IMR-90 (cell line): ENCODE measurements around the gene B4GALT5. TPM values are rescaled to one million over a fixed set of nuclear protein-coding genes. Genes with fewer than 3 reads are reported as not detected.

ENCODE experiments used
- ATAC-seq: fragments of 200-7000 bp; cut with Tn5 transposase; 2 replicates; pipeline ENCODE4 v1.9.1; 2020; ENCODE audit warnings: low read depth, mild to moderate bottlenecking, moderate library complexity
- BruUV-seq: library from RNA; stranded (reverse); fragments of 400-500 nt; replicated peaks from 2 replicates; lab custom pipeline; 2021; lab: Mats Ljungman, UMichigan
- CTCF ChIA-PET: fragments of 300-600 bp; formaldehyde crosslinking; extraction: SDS; loops from one replicate; lab custom pipeline; 2021; ENCODE audit warnings: antibody characterized with exemption; lab: Yijun Ruan, JAX
- POLR2A ChIA-PET: fragments of 300-600 bp; sonication (Branson Sonifier 250); formaldehyde crosslinking; loops from one replicate; lab custom pipeline; 2022; ENCODE audit warnings: antibody characterized with exemption; ENCODE audit not compliant: unreplicated experiment; lab: Charles Lee
- DNase-seq: peaks from one replicate; pipeline ENCODE4 v3.0.0; 2013
- H2AFZ ChIP-seq: replicated peaks from 2 replicates; pipeline ENCODE3; 2013; ENCODE audit warnings: low read length, mild to moderate bottlenecking; ENCODE audit not compliant: poor library complexity
- H2AK5ac ChIP-seq: 2 replicates; pipeline ENCODE4 v1.6.1; 2013; ENCODE audit warnings: low read depth, low read length, inconsistent platforms
- H2AK9ac ChIP-seq: replicated peaks from 2 replicates; pipeline ENCODE3; 2013; ENCODE audit warnings: mild to moderate bottlenecking, low read depth, low read length, moderate library complexity; ENCODE audit not compliant: poor library complexity
- H2BK120ac ChIP-seq: 2 replicates; pipeline ENCODE4 v1.6.1; 2013; ENCODE audit warnings: low read depth, low read length, inconsistent platforms
- H2BK15ac ChIP-seq: 3 replicates; pipeline ENCODE4 v1.6.1; 2013; ENCODE audit warnings: low read depth, low read length, inconsistent platforms
- H2BK20ac ChIP-seq: 2 replicates; pipeline ENCODE4 v1.6.1; 2013; ENCODE audit warnings: low read depth, mild to moderate bottlenecking, inconsistent platforms, low read length, moderate library complexity
- H2BK5ac ChIP-seq: 2 replicates; pipeline ENCODE4 v1.6.1; 2013; ENCODE audit warnings: mild to moderate bottlenecking, low read depth, low read length, inconsistent platforms; ENCODE audit not compliant: poor library complexity, severe bottlenecking
- H3K14ac ChIP-seq: replicated peaks from 2 replicates; pipeline ENCODE4 v1.6.1; 2013; ENCODE audit warnings: low read depth, low read length, inconsistent platforms
- H3K18ac ChIP-seq: 2 replicates; pipeline ENCODE4 v1.6.1; 2013; ENCODE audit warnings: low read depth, low read length, control low read depth
- H3K23ac ChIP-seq: 2 replicates; pipeline ENCODE4 v1.6.1; 2013; ENCODE audit warnings: low read depth, low read length, inconsistent platforms
- H3K27ac ChIP-seq: 2 replicates; pipeline ENCODE4 v1.5.1; 2013; ENCODE audit warnings: mild to moderate bottlenecking, control low read depth, low read length; ENCODE audit not compliant: insufficient read depth
- H3K27me3 ChIP-seq: 2 replicates; pipeline ENCODE4 v1.6.1; 2013; ENCODE audit warnings: low read length; ENCODE audit not compliant: control insufficient read depth, insufficient read depth
- H3K36me3 ChIP-seq: 2 replicates; pipeline ENCODE4 v1.6.1; 2013; ENCODE audit warnings: low read length, mixed read lengths; ENCODE audit not compliant: control insufficient read depth, insufficient read depth
- H3K4ac ChIP-seq: 2 replicates; pipeline ENCODE4 v1.6.1; 2013; ENCODE audit warnings: low read depth, low read length, inconsistent platforms
- H3K4me1 ChIP-seq: 2 replicates; pipeline ENCODE4 v1.6.1; 2013; ENCODE audit warnings: low read length, mixed read lengths; ENCODE audit not compliant: control insufficient read depth, insufficient read depth
- H3K4me2 ChIP-seq: 2 replicates; pipeline ENCODE4 v1.6.1; 2013; ENCODE audit warnings: low read depth, mild to moderate bottlenecking, control low read depth, low read length, moderate library complexity
- H3K4me3 ChIP-seq: 2 replicates; pipeline ENCODE4 v1.5.1; 2013; ENCODE audit warnings: low read depth, mild to moderate bottlenecking, control low read depth, low read length, moderate library complexity; ENCODE audit not compliant: insufficient read depth
- H3K56ac ChIP-seq: 2 replicates; pipeline ENCODE4 v1.6.1; 2013; ENCODE audit warnings: low read length, inconsistent platforms; ENCODE audit not compliant: insufficient read depth; ENCODE audit errors: extremely low read depth
- H3K79me1 ChIP-seq, 2 experiments: 2 replicates each; pipeline ENCODE4 v1.6.1; 2013; ENCODE audit warnings: low read length in 2 of 2, inconsistent platforms in 1 of 2, low read depth in 1 of 2
- H3K9ac ChIP-seq: 2 replicates; pipeline ENCODE4 v1.6.1; 2013; ENCODE audit warnings: low read depth, low read length, control low read depth
- H3K9me1 ChIP-seq: 2 replicates; pipeline ENCODE4 v1.6.1; 2013; ENCODE audit warnings: low read length, inconsistent platforms; ENCODE audit not compliant: insufficient read depth
- H3K9me3 ChIP-seq: 2 replicates; pipeline ENCODE4 v1.6.1; 2013; ENCODE audit warnings: low read length; ENCODE audit not compliant: control insufficient read depth, insufficient read depth
- H4K20me1 ChIP-seq: 2 replicates; pipeline ENCODE4 v1.6.1; 2013; ENCODE audit warnings: low read length, inconsistent platforms; ENCODE audit not compliant: insufficient read depth
- H4K5ac ChIP-seq: 2 replicates; pipeline ENCODE4 v1.6.1; 2013; ENCODE audit warnings: mild to moderate bottlenecking, low read depth, low read length, control low read depth
- H4K8ac ChIP-seq, 2 experiments: 2 replicates each; pipeline ENCODE4 v1.6.1; 2013; ENCODE audit warnings: low read depth in 2 of 2, low read length in 2 of 2, control low read depth in 1 of 2, inconsistent platforms in 1 of 2
- H4K91ac ChIP-seq: 2 replicates; pipeline ENCODE4 v1.6.1; 2013; ENCODE audit warnings: low read depth, low read length, inconsistent platforms; ENCODE audit not compliant: insufficient read depth
- BHLHE40 ChIP-seq: fragments of 150-350 bp; IDR thresholded peaks from 2 replicates; pipeline ENCODE4 v1.6.1; 2016; ENCODE audit warnings: mild to moderate bottlenecking, low read depth, low read length
- CEBPB ChIP-seq: IDR thresholded peaks from 2 replicates; pipeline ENCODE4 v1.6.1; 2012; ENCODE audit warnings: low read depth, low read length, improper control_type of control experiment
- MXI1 ChIP-seq: IDR thresholded peaks from 2 replicates; pipeline ENCODE4 v1.6.1; 2012; ENCODE audit warnings: low read depth, mild to moderate bottlenecking, low read length, moderate library complexity, borderline replicate concordance
- WGBS, 2 experiments: methylation state at CpG; one replicate each; pipeline versions ENCODE4 v1.1.5 to v1.1.7; 2013; ENCODE audit warnings: missing lambda C conversion rate in 2 of 2; ENCODE audit not compliant: insufficient read length in 1 of 2; ENCODE audit errors: extremely low coverage in 2 of 2; 5-methylcytosine and 5-hydroxymethylcytosine counted together
- dilution Hi-C: fragments of 300-500 bp; cut with HindIII; formaldehyde crosslinking; loops from one replicate; pipeline ENCODE4 v1.14.3; 2018; ENCODE audit warnings: low sequenced_read_pairs; ENCODE audit not compliant: unreplicated experiment
- in situ Hi-C: fragments of 300-500 bp; cut with MboI; formaldehyde crosslinking; loops from 3 replicates; pipeline ENCODE4 v1.14.3; 2019; ENCODE audit warnings: low sequenced_read_pairs, inconsistent platforms, mixed read lengths
- intact Hi-C: fragments of 100-400 bp; cut with micrococcal nuclease; formaldehyde crosslinking; loops from 2 replicates; pipeline ENCODE4 v1.10.0; 2022
- polyA plus RNA-seq, 3 experiments: library from polyadenylated mRNA; depleted of rRNA; stranded (reverse); fragments of >200 nt; gene quantifications; 2 replicates each; pipeline ENCODE4 v1.2.3, GENCODE V29; 2012; ENCODE audit warnings: low replicate concordance in 1 of 3
- total RNA-seq: library from RNA; depleted of rRNA; stranded (reverse); fragments of >200 nt; gene quantifications from 2 replicates; pipeline ENCODE4 v1.2.3, GENCODE V29; 2012

Gene B4GALT5
- total and polyA plus RNA-seq, 2 of the 4 experiments (the other 2 are of a cell fraction): 11.3 to 20.4 TPM

GRCh38 chr20:49729780-49730179, 16.1 kb upstream of the B4GALT5 start:
- Histone ChIP-seq H3K18ac (no peak overlapping the region), H2BK15ac (no peak overlapping the region), H3K36me3 (no peaks in the 10 kb centered on the region), H3K4me3 (no peak overlapping the region), H3K4me1 (peaks cover 2% of the 10 kb centered on the region; the same call in 1 of the 2 replicates), H4K8ac (no peak overlapping the region), H3K56ac (no peak overlapping the region), H3K27ac (no peak overlapping the region), H3K4ac (no peak overlapping the region), H2BK120ac (no peak overlapping the region), H2AK5ac (no peak overlapping the region), H3K27me3 (no peaks in the 10 kb centered on the region; the same call in 1 of the 2 replicates), H2AK9ac (no peak overlapping the region), H4K91ac (no peak overlapping the region), H3K23ac (no peak overlapping the region), H3K9ac (no peak overlapping the region), H4K5ac (no peak overlapping the region), H4K20me1 (no peaks in the 10 kb centered on the region), H2BK20ac (no peak overlapping the region), H2BK5ac (no peak overlapping the region), H3K9me3 (peaks cover 3% of the 10 kb centered on the region; the same call in 1 of the 2 replicates), H3K9me1 (no peaks in the 10 kb centered on the region), H3K79me1 (no peaks in the 10 kb centered on the region), H3K14ac (no peak overlapping the region), H2AFZ (no peak overlapping the region), H3K4me2 (no peak overlapping the region)
- peak; percentile 69 for DNase-seq
- ChIA-PET POLR2A (no interaction called here), CTCF (no interaction called here)
- no CpG with 5 or more reads among the region's 3 CpGs for WGBS, 2 experiments
- ATAC-seq: peak; percentile 84
- in situ Hi-C loops (no loop called here), dilution Hi-C loops (no loop called here), intact Hi-C loops (no loop called here)
- no TSS peak for BruUV-seq
- TF ChIP-seq CEBPB: peak; percentile 32; the same call in 1 of the 2 replicates
- no peak for TF ChIP-seq BHLHE40
- TF ChIP-seq MXI1: no peak
